Measurements from ENCODE around the gene INSM1.

INSM1 gene

GRCh38 chr20:20363434-20363798, 4.5 kb upstream of the INSM1 start:
- Mint-ChIP-seq H3K27me3 (ENCODE audit: low read depth) (peaks cover 90% of the 10 kb centered on the region), H3K4me1 (peaks cover 15% of the 10 kb centered on the region), H3K4me3 (no peak overlapping the region), H3K27ac (no peak overlapping the region), H3K9me3 (peaks cover 6% of the 10 kb centered on the region), H3K36me3 (ENCODE audit: low read depth) (no peaks in the 10 kb centered on the region)
- TF ChIP-seq, protein P1, sequence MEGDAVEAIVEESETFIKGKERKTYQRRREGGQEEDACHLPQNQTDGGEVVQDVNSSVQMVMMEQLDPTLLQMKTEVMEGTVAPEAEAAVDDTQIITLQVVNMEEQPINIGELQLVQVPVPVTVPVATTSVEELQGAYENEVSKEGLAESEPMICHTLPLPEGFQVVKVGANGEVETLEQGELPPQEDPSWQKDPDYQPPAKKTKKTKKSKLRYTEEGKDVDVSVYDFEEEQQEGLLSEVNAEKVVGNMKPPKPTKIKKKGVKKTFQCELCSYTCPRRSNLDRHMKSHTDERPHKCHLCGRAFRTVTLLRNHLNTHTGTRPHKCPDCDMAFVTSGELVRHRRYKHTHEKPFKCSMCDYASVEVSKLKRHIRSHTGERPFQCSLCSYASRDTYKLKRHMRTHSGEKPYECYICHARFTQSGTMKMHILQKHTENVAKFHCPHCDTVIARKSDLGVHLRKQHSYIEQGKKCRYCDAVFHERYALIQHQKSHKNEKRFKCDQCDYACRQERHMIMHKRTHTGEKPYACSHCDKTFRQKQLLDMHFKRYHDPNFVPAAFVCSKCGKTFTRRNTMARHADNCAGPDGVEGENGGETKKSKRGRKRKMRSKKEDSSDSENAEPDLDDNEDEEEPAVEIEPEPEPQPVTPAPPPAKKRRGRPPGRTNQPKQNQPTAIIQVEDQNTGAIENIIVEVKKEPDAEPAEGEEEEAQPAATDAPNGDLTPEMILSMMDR (IDR thresholded peaks at IDR 0.05; ENCODE audit: unreplicated experiment in 3 of 3) = no peak

GRCh38 chr20:20363799-20364592, 3.9 kb upstream of the INSM1 start:
- H3K36me3 Mint-ChIP-seq (ENCODE audit: low read depth) = no peaks in the 10 kb centered on the region
- peaks cover 3% of the 10 kb centered on the region for H3K9me3 Mint-ChIP-seq
- no peak overlapping the region for H3K27ac Mint-ChIP-seq
- TF ChIP-seq, protein P1 (IDR thresholded peaks at IDR 0.05; ENCODE audit: unreplicated experiment in 3 of 3) = no peak
- H3K27me3 Mint-ChIP-seq (ENCODE audit: low read depth) = peaks cover 84% of the 10 kb centered on the region
- H3K4me3 Mint-ChIP-seq = no peak overlapping the region
- peaks cover 15% of the 10 kb centered on the region for H3K4me1 Mint-ChIP-seq

DNA sequence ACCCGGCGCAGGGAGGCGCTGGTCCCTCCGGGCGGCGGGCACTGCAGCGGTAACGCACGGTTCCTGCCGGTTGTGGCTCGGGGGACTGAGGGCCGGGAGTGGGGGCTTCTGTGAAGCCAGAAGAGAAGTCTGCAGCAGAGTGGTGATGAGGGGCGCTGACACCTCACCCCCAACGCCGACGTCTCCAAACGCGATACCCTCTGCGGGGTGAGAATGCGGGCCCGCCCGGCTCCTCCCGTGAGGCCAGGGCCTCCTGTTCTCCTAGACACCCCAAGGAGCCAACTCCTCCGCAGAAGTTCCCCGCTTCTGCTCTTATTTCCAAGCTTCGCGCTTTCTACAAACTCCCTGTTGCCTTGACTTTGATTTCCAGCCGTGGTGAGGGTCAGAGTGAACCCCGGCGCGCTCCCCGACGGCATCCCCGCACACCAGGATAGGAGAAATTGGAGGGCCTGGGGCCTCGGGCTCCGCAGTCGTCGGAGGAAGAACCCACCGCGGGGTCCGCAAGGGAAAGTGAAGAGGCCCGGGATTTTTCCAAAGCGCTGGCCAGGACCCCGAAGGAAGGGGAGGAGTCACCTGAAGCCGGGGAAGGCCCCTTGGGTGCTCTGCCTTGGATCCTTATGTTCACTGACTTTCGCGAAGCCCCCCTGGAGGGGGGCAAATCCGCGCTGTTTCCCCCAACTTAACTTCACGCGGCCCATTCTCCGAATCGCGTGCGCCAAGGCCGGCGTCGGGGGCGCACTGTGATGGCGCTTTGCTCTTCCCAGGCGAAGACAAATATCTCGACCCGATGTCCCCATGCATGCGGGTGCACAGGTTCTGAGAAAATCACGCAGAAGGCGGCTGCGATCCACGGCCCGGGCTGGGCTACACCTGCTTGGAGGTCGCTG, 3.1 kb upstream of the INSM1 start:
- TF ChIP-seq, protein P1 (IDR thresholded peaks at IDR 0.05; ENCODE audit: unreplicated experiment in 3 of 3) = no peak
- peaks cover 3% of the 10 kb centered on the region for H3K9me3 Mint-ChIP-seq
- H3K27ac Mint-ChIP-seq = no peak overlapping the region
- H3K36me3 Mint-ChIP-seq (ENCODE audit: low read depth) = no peaks in the 10 kb centered on the region
- peaks cover 84% of the 10 kb centered on the region for H3K27me3 Mint-ChIP-seq (ENCODE audit: low read depth)
- peaks cover 17% of the 10 kb centered on the region for H3K4me1 Mint-ChIP-seq
- peak overlapping the region in 1 of 3 experiments; percentile 64 for H3K4me3 Mint-ChIP-seq

- Mint-ChIP-seq H3K27me3 (ENCODE audit: low read depth) (peaks cover 84% of the 10 kb centered on the region), H3K27ac (no peak overlapping the region), H3K9me3 (peaks cover 4% of the 10 kb centered on the region), H3K4me1 (peaks cover 22% of the 10 kb centered on the region), H3K36me3 (ENCODE audit: low read depth) (no peaks in the 10 kb centered on the region), H3K4me3 (peak overlapping the region; percentile 8 to 64 (median 26))
- TF ChIP-seq, protein P1 (IDR thresholded peaks at IDR 0.05; ENCODE audit: unreplicated experiment in 3 of 3) = no peak
These were observed 2.3 kb upstream of the INSM1 start for GRCh38 chr20:20365480-20366161.

DNA sequence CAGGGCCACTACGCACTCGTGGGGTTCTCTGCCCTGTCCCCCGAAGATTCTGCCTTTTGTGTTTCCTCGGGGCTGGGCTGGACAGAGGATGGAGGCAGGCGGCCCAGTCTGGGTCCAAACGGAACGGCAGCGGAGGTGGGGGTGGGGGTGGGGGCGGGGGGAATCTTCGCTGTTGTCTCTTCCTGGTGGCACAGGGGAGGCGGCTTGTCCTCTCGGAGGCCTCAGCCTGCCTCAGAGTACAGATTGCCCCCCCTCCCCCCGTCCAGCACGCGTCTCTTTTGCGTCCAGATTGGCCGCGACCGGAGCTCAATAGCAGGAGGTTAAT, 1.4 kb upstream of the INSM1 start:
- Mint-ChIP-seq H3K27me3 (ENCODE audit: low read depth) (peaks cover 84% of the 10 kb centered on the region), H3K9me3 (peaks cover 4% of the 10 kb centered on the region), H3K36me3 (ENCODE audit: low read depth) (no peaks in the 10 kb centered on the region), H3K4me3 (peak overlapping the region; percentile 62 to 78 (median 74)), H3K4me1 (peaks cover 22% of the 10 kb centered on the region), H3K27ac (no peak overlapping the region)
- TF ChIP-seq, protein P1 (IDR thresholded peaks at IDR 0.05; ENCODE audit: unreplicated experiment in 3 of 3) = no peak

All from nephron (organoid).